Right lobe of liver (tissue), 6 donors: Measurements from ENCODE around the gene ACSF3. TPM values are rescaled to one million over a fixed set of nuclear protein-coding genes. Genes with fewer than 3 reads are reported as not detected.

Experiments used
- ATAC-seq, 4 donors: fragments of 200-7000 bp; cut with Tn5 transposase; one replicate each; pipeline ENCODE4 v1.9.1; 2020; ENCODE audit warnings: mild to moderate bottlenecking in 4 of 4, moderate library complexity in 4 of 4
- DNase-seq, 3 donors: peaks; one replicate each; pipeline ENCODE4 v3.0.0-alpha.2; 2020
- H3K27ac ChIP-seq, 3 donors: fragments of 200-600 bp; one replicate each; pipeline ENCODE4 v1.8.0; 2022
- H3K27me3 ChIP-seq, 2 donors: fragments of 200-600 bp; one replicate each; pipeline ENCODE4 v1.8.0; 2022
- H3K36me3 ChIP-seq, 4 donors: fragments of 200-600 bp; sonication (generic) in 1 of 4; one replicate each; pipeline versions ENCODE4 v1.5.1 to v1.8.0; 2017 to 2022; ENCODE audit warnings: control low read depth in 1 of 4
- H3K4me1 ChIP-seq, 4 donors: fragments of 200-600 bp; sonication (generic) in 1 of 4; one replicate each; pipeline versions ENCODE4 v1.5.1 to v1.8.0; 2017 to 2022; ENCODE audit warnings: control low read depth in 1 of 4
- H3K4me3 ChIP-seq, 3 donors: fragments of 200-600 bp; one replicate each; pipeline ENCODE4 v1.8.0; 2022
- H3K9me3 ChIP-seq, 4 donors: fragments of 200-600 bp; sonication (generic) in 1 of 4; one replicate each; pipeline versions ENCODE4 v1.5.1 to v1.8.0; 2017 to 2022; ENCODE audit warnings: control low read depth in 1 of 4
- POLR2A ChIP-seq: fragments of 450-650 bp; IDR thresholded peaks from one replicate; pipeline ENCODE4 v1.6.1; 2017; ENCODE audit warnings: antibody characterized with exemption, mild to moderate bottlenecking
- WGBS: methylation state at CpG from one replicate; pipeline ENCODE4 v1.1.6; 2018; ENCODE audit warnings: low coverage, low lambda C conversion rate; ENCODE audit not compliant: insufficient coverage; ENCODE audit errors: missing lambda C conversion rate; 5-methylcytosine and 5-hydroxymethylcytosine counted together
- intact Hi-C, 2 donors: fragments of 100-400 bp; cut with DNase I; formaldehyde crosslinking; loops; one replicate each; pipeline versions ENCODE4 v1.11.2 to v1.14.1; 2022
- total RNA-seq, 6 experiments: library from RNA; depleted of rRNA in 2 of 6; stranded (reverse); fragments of >200 nt in 2 of 6; fragmentation: NEBNext Ultra II Directional in 3 of 6; extraction: Animal tissue kit (Norgen Biotek cat#: 25700) in 3 of 6; gene quantifications; one replicate each; pipeline versions ENCODE4 v1.1.0 to v1.2.4, GENCODE V29; 2016 to 2023
- TF ChIP-seq, protein P1 (sequence below), 4 donors: fragments of 200-600 bp in 3 of 4; fragments of 450-650 bp in 1 of 4; IDR thresholded peaks; one replicate each; pipeline versions ENCODE4 v1.5.1 to v1.8.0; 2016 to 2022; ENCODE audit warnings: antibody characterized with exemption in 4 of 4, mild to moderate bottlenecking in 2 of 4
- donor health status: DM: no; HTN: yes; CAD: no.
- donor health status: DM: no; HTN: no; CAD: no.
- donor health status: DM: no; HTN: no; CAD: no.
- donor health status: DM: no; HTN: yes; CAD: no.
- donor health status: DM: no; HTN: yes; CAD: no.

Gene ACSF3
- total RNA-seq, 6 experiments from 2014 or later: 20.2 to 33.6 (median 29.4) TPM

GRCh38 chr16:89201439-89202377 is 108.1 kb downstream of the ACSF3 start:
- no peak overlapping the region for H3K27ac ChIP-seq

GRCh38 chr16:89202422-89203215 is 109.0 kb downstream of the ACSF3 start:
- intact Hi-C loops: no loop called here

More at GRCh38 chr16:89201439-89202377, 108.1 kb downstream of the ACSF3 start:
- WGBS: 2% methylated on average over 17 of the region's 111 CpGs
- TF ChIP-seq POLR2A: no peak
- TF ChIP-seq, protein P1, sequence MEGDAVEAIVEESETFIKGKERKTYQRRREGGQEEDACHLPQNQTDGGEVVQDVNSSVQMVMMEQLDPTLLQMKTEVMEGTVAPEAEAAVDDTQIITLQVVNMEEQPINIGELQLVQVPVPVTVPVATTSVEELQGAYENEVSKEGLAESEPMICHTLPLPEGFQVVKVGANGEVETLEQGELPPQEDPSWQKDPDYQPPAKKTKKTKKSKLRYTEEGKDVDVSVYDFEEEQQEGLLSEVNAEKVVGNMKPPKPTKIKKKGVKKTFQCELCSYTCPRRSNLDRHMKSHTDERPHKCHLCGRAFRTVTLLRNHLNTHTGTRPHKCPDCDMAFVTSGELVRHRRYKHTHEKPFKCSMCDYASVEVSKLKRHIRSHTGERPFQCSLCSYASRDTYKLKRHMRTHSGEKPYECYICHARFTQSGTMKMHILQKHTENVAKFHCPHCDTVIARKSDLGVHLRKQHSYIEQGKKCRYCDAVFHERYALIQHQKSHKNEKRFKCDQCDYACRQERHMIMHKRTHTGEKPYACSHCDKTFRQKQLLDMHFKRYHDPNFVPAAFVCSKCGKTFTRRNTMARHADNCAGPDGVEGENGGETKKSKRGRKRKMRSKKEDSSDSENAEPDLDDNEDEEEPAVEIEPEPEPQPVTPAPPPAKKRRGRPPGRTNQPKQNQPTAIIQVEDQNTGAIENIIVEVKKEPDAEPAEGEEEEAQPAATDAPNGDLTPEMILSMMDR (IDR thresholded peaks at IDR 0.05): no peak
- H3K4me3 ChIP-seq: peak overlapping the region in 1 of 3 donors; percentile 44
- H3K27me3 ChIP-seq: peaks cover 0 to 11% of the 10 kb centered on the region in 2 donors
- H3K9me3 ChIP-seq: no peaks in the 10 kb centered on the region
- H3K4me1 ChIP-seq: peaks cover 0 to 8% (median 0%) of the 10 kb centered on the region in 4 donors
- DNase-seq (peak; percentile 63 to 88 (median 71)), ATAC-seq (peak; percentile 78 to 95 (median 91))
- intact Hi-C loops: no loop called here
- H3K36me3 ChIP-seq: no peaks in the 10 kb centered on the region

More at GRCh38 chr16:89202422-89203215, 109.0 kb downstream of the ACSF3 start:
- Histone ChIP-seq H3K36me3 (no peaks in the 10 kb centered on the region), H3K4me1 (peaks cover 0 to 8% (median 0%) of the 10 kb centered on the region in 4 donors), H3K27me3 (peaks cover 0 to 11% of the 10 kb centered on the region in 2 donors), H3K9me3 (no peaks in the 10 kb centered on the region), H3K27ac (no peak overlapping the region), H3K4me3 (peak overlapping the region in 1 of 3 donors; percentile 44)
- WGBS: 52% methylated on average over 39 of the region's 49 CpGs
- ATAC-seq: no peak
- DNase-seq: peak in 1 of 3 donors; percentile 15
- TF ChIP-seq, protein P1 (IDR thresholded peaks at IDR 0.05): no peak

Other genes starting within 250 kb of the ACSF3 start
- gene GALNS, start 236.9 kb upstream of the ACSF3 start, total RNA-seq: 10 to 100 TPM in 5 of 6 experiments, 1 to 10 TPM in 1; 9.2 to 20.6 (median 16.5) TPM
- gene TRAPPC2L, start 236.7 kb upstream of the ACSF3 start, total RNA-seq: 10 to 100 TPM; 15.1 to 25.5 (median 20.1) TPM
- under 1 TPM in 1 of 6 experiments, not detected in 5; 0.37 TPM for gene PABPN1L, start 227.2 kb upstream of the ACSF3 start, total RNA-seq
- 1 to 10 TPM; 2.5 to 9.8 (median 4.2) TPM for gene CBFA2T3, start 116.6 kb upstream of the ACSF3 start, total RNA-seq
- 1 to 10 TPM in 1 of 6 experiments, under 1 TPM in 4, not detected in 1; 0.12 to 3.3 (median 0.15) TPM for gene CDH15, start 77.9 kb downstream of the ACSF3 start, total RNA-seq
- 10 to 100 TPM in 2 of 6 experiments, 1 to 10 TPM in 1, under 1 TPM in 1, not detected in 2; 0.19 to 19.3 (median 6.8) TPM for gene SLC22A31, start 106.7 kb downstream of the ACSF3 start, total RNA-seq
- gene ZNF778, start 123.9 kb downstream of the ACSF3 start, total RNA-seq: 10 to 100 TPM in 1 of 6 experiments, 1 to 10 TPM in 5; 2.3 to 11.2 (median 3.1) TPM